GM19467 (cell line): ENCODE measurements around the gene TMEM154.

ENCODE experiments used
- ATAC-seq: cut with Tn5 transposase; IDR thresholded peaks from one replicate; pipeline ENCODE4 v1.9.1; 2021; ENCODE audit warnings: mild to moderate bottlenecking, moderate library complexity; ENCODE audit not compliant: unreplicated experiment

TMEM154 gene

GRCh38 chr4:152697284-152698088, 17.7 kb upstream of the TMEM154 start:
- no peak for ATAC-seq

GRCh38 chr4:152696764-152697261, 17.0 kb upstream of the TMEM154 start:
- ATAC-seq = peak; percentile 98

- ATAC-seq = no peak
Observed at GRCh38 chr4:152693871-152694270, 14.1 kb upstream of the TMEM154 start.

GRCh38 chr4:152691761-152692160, 12.0 kb upstream of the TMEM154 start:
- ATAC-seq = no peak

DNA sequence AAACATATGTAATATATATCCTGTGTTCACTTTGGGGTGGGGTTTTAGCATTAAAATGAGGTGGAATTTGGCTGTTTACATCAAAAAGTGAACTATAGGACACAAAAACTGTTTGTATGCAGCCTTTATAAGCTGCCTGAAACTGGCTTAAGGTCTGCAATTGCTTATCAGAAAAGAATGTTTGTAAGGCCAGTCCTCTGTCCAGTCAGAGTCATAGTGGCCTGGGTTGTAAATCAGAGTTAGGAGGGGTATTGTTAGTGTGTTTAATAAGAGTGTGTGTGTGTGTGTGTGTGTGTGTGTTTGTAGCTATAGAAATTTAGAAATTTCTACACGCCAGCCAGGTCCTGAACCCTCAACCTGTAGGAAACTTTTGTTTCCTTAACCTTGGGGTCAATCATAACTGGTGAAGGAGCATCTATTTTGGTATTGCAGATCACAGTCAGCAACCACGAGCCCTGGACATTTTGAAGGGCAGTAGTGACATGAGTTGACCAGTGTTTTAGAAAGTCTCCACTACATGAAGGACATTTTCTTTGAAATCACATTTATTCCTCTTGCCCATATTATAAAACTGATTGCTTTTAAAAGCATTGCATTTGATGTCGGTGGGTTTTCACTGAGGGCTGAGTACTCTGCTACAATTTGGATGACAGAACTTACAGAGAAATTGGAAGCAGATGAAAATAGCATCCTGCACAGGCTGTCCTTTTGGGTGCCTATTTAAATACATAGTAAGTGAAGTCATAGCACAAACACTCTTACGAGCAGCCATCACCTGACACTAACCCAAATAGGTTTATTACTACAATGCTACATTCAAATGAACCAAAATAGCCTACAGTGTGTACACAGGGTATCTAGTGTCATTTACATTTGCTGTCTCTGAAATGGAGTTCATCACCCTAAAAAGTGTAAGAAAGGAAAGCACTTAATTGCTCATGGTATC, 11.2 kb upstream of the TMEM154 start:
- ATAC-seq = no peak

GRCh38 chr4:152689615-152690501, 10.1 kb upstream of the TMEM154 start:
- ATAC-seq = no peak

GRCh38 chr4:152687974-152688599, 8.3 kb upstream of the TMEM154 start:
- ATAC-seq = no peak

DNA sequence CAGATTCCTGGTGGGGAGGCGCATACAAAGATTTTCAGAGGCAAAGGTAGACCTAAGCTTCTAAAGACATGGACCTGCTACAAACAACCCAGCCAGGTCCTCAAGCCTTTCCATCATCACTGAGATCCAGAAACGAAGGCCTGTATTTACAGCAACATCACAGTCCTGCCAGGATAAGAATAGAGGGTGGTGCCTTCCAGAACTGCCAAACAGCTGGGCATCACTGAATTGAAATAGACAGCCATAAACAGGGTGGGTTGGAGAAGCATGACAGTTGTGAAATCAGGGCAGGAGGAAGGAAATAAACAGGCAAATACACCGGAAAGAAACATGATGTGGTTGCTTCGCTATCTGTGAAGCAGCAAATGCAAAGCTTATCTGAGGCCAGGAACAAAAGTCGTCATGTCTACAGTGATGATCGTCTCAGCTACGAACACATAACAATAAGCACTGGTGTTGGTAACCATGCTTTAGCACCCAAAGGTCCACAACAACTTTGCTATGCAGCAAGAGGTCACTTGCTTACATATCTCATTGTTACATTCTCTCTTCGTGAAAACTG, 6.7 kb upstream of the TMEM154 start:
- ATAC-seq = no peak

GRCh38 chr4:152684587-152684986, 4.8 kb upstream of the TMEM154 start:
- no peak for ATAC-seq

DNA sequence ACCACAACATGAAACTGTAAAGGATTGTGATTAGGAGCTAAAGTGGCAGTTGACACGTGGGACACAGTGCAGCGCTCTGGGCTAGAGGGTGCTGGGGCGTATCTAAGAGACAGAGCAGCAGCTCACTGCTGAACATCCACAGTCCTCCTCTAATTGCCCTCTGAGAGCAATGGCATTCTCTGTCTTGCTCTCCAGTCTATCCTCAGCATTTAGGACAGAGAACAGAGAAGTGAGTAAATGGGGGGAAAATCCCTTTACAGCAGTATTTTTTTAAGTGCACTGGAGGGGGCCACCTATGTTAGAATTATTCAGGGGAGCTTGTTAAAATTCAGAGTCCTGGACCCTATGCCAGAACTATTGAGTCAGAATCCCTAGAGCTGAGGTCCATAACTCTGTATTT, 4.2 kb upstream of the TMEM154 start:
- ATAC-seq = no peak

GRCh38 chr4:152682143-152682941, 2.5 kb upstream of the TMEM154 start:
- no peak for ATAC-seq

DNA sequence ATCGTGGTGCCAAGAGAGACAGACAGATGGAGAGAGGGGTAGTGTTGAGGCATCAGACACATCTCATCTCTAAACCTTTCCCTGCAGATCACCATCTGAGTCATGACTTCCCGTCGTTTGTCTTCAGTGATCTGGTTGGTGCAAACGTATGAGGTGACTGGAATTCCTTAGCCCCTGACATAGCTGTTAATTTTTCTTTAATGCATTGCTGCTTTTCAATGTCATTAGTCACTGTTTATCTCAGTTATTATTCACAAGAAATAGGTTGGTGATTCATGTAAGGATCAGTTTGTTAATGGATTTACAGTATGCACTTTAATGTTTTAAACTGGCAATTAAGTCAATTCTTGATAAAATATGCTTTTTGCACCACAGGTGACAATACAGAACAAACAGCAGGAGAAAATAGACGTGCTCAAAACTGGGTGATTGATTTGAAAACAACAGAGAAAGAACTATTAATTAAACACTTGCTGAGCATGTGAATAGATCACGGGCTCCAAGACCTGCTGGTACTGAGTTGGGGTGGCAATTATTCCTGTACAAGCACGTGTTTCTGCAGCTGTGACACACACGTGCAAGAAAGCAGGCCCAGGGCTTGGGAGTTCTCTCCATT, 1.3 kb upstream of the TMEM154 start:
- no peak for ATAC-seq

GRCh38 chr4:152678841-152679240, 956 bp downstream of the TMEM154 start:
- no peak for ATAC-seq

DNA sequence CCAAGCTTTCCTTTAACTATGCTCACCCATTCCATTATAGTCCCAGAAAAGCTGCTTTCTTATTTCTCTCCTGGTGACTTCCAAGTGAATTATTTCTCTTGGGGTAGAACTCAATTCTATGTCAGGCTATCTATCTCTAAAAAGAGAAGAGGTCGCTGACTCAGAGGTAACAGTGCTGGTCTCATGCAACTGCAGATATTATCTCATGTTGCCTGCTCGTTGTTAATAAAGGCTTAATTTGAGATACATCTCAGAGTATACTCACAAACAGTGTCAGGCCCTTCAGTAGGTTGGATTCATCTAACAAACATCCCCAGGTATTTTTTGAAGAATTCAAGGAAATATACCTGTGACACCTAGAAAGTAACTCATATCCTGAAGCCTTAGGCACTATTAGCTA, 2.7 kb downstream of the TMEM154 start:
- no peak for ATAC-seq

DNA sequence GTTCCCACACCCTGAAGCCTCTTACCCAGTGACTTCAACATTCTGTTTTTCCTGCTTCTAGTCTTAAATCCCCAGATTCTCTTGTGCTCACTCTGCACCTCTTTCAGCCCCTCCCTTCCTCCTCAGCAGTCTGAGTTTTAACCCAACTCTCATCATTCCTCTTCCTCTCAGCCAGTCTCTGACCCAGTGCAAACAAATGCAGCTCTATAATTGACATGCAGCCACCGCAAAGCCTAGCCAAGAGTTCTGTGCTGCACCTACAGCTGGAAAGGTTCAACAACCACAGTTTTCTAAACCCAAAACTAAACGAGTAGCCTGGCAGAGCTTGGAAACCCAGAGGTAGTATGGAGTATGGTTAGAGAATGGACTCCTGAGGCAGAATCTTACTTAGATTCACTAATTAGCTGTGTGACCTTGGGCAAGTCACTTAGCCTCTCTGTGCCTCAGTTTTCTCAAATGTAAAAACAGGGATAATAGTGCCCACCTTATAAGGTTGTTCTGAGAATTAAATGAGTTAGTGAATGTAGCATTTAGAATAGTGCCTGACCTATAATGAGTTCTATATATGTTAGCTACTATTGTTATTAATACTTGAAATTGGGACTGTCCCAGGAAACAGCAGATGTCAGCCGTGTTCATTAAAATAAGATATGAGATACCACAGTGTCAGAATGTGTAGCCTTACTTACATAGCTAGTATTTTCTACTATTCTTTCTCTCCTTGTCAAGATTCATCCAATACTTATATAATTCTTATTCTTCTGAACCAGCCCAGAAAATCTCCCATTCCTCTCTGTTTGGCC, 3.5 kb downstream of the TMEM154 start:
- ATAC-seq = no peak

DNA sequence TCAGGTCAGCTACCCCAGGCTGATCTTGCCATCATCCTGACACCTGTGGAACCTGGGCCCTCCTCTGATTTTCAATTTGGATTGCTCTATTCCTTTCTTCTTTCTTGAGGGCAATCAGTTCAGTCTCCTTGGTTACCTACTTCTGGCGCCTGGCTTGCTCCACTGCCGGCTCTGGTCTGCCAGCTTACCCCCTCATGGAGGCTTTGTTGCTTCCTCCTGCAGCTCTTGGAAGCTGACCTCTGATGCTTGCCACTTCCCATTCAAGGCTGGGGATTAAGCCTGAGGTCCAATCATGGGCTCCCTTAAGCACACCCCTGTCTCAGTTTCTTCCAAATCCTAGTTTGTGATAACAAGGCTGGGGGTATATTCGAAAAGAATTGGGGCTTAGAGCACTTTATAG, 5.4 kb downstream of the TMEM154 start:
- no peak for ATAC-seq

- no peak for ATAC-seq
Observed at GRCh38 chr4:152673489-152673888, 6.3 kb downstream of the TMEM154 start.
